OCI-LY7 (cell line): ENCODE results near the gene NSUN7. TPM values are rescaled to one million over a fixed set of nuclear protein-coding genes. Genes with fewer than 3 reads are reported as not detected.

Source experiments
- BruUV-seq: library from RNA; stranded (reverse); fragments of 400-500 nt; replicated peaks from 2 replicates; lab custom pipeline; 2021; lab: Mats Ljungman, UMichigan
- CTCF ChIA-PET: fragments of 300-600 bp; sonication (Branson Sonifier 250); formaldehyde crosslinking; loops from one replicate; lab custom pipeline; 2022; ENCODE audit warnings: antibody characterized with exemption; ENCODE audit not compliant: unreplicated experiment; lab: Charles Lee
- POLR2A ChIA-PET: fragments of 300-600 bp; sonication (Branson Sonifier 250); formaldehyde crosslinking; loops from one replicate; lab custom pipeline; 2022; ENCODE audit warnings: antibody characterized with exemption; lab: Charles Lee
- DNase-seq: peaks from one replicate; pipeline ENCODE4 v3.0.0-alpha.2; 2015; ENCODE audit warnings: low spot score
- H2AFZ ChIP-seq: fragments of 200-600 bp; sonication (generic), shearing (Covaris generic); 2 replicates; pipeline ENCODE4 v1.6.1; 2014; ENCODE audit warnings: mild to moderate bottlenecking, antibody characterized with exemption, low read length, moderate library complexity
- H3K27ac ChIP-seq: fragments of 200-600 bp; sonication (generic); 2 replicates; pipeline ENCODE4 v1.5.1; 2014; ENCODE audit warnings: mixed run types, low read depth, mild to moderate bottlenecking, moderate library complexity, low read length, inconsistent platforms; ENCODE audit not compliant: poor library complexity, severe bottlenecking
- H3K36me3 ChIP-seq: fragments of 200-600 bp; sonication (generic); 2 replicates; pipeline ENCODE4 v1.6.1; 2014; ENCODE audit warnings: mild to moderate bottlenecking, antibody characterized with exemption, low read length, moderate library complexity, mixed read lengths; ENCODE audit not compliant: insufficient read depth
- H3K4me1 ChIP-seq: fragments of 200-600 bp; sonication (generic); 2 replicates; pipeline ENCODE4 v1.5.1; 2014; ENCODE audit warnings: mild to moderate bottlenecking, low read length; ENCODE audit not compliant: insufficient read depth, poor library complexity, severe bottlenecking
- H3K4me2 ChIP-seq: fragments of 200-600 bp; sonication (generic); 2 replicates; pipeline ENCODE4 v1.6.1; 2014; ENCODE audit warnings: mild to moderate bottlenecking, low read length
- H3K4me3 ChIP-seq: fragments of 200-600 bp; sonication (generic); 2 replicates; pipeline ENCODE4 v1.5.1; 2014; ENCODE audit warnings: mild to moderate bottlenecking, low read depth, low read length; ENCODE audit not compliant: poor library complexity, severe bottlenecking
- H3K79me2 ChIP-seq: fragments of 200-600 bp; sonication (generic); 2 replicates; pipeline ENCODE4 v1.6.1; 2016; ENCODE audit warnings: low read depth, mild to moderate bottlenecking, low read length, moderate library complexity, mixed read lengths; ENCODE audit not compliant: insufficient read depth
- H3K9me2 ChIP-seq: fragments of 200-600 bp; sonication (generic); 2 replicates; pipeline ENCODE4 v1.6.1; 2016; ENCODE audit warnings: mild to moderate bottlenecking, low read length, mixed read lengths; ENCODE audit not compliant: insufficient read depth
- H3K9me3 ChIP-seq: fragments of 200-600 bp; sonication (generic); 2 replicates; pipeline ENCODE4 v1.6.1; 2014; ENCODE audit warnings: mild to moderate bottlenecking, mixed run types, low read length, mixed read lengths
- H4K20me1 ChIP-seq: fragments of 200-600 bp; sonication (generic); 2 replicates; pipeline ENCODE4 v1.6.1; 2014; ENCODE audit warnings: mild to moderate bottlenecking, antibody characterized with exemption, low read length, moderate library complexity, mixed read lengths; ENCODE audit not compliant: insufficient read depth
- CTCF ChIP-seq: fragments of 200-600 bp; sonication (generic); conservative IDR thresholded peaks from 2 replicates; pipeline ENCODE4 v1.5.1; 2014; ENCODE audit warnings: mild to moderate bottlenecking, antibody characterized with exemption, low read length, moderate library complexity, mixed read lengths
- EZH2phosphoT487 ChIP-seq: fragments of 200-600 bp; sonication (generic); IDR thresholded peaks from 2 replicates; pipeline ENCODE4 v1.6.1; 2018; ENCODE audit warnings: low read depth, borderline replicate concordance, mild to moderate bottlenecking, mixed run types, antibody characterized with exemption, low read length, moderate library complexity, mixed read lengths
- intact Hi-C: fragments of 100-400 bp; cut with micrococcal nuclease; formaldehyde crosslinking; loops from one replicate; pipeline ENCODE4 v1.10.0; 2022; ENCODE audit not compliant: unreplicated experiment
- total RNA-seq, 2 experiments: library from RNA; depleted of rRNA in 1 of 2; stranded (reverse); fragments of >200 nt in 1 of 2; shearing (Covaris generic) in 1 of 2; gene quantifications; 2 replicates each; pipeline ENCODE4 v1.2.3, GENCODE V29; 2014 to 2022

NSUN7 gene
- total RNA-seq, 2 experiments from 2014 or later: 0.13 TPM; not detected in 1

- Histone ChIP-seq H3K27ac (no peak overlapping the region), H4K20me1 (no peaks in the 10 kb centered on the region), H3K4me3 (no peak overlapping the region), H3K9me2 (no peaks in the 10 kb centered on the region), H3K4me2 (no peak overlapping the region), H3K9me3 (no peaks in the 10 kb centered on the region), H3K79me2 (no peaks in the 10 kb centered on the region), H2AFZ (peak overlapping the region; percentile 99), H3K4me1 (peaks cover 8% of the 10 kb centered on the region), H3K36me3 (no peaks in the 10 kb centered on the region)
- no TSS peak for BruUV-seq
- intact Hi-C loops: loop anchor here (5.0 kb wide), 1 partner anchor 664 kb away; the partner anchor contains the start of gene N4BP2
- DNase-seq: no peak
- CTCF ChIA-PET: no interaction called here
- no peak for TF ChIP-seq CTCF
- no peak for TF ChIP-seq EZH2phosphoT487
- POLR2A ChIA-PET: no interaction called here
Measured at GRCh38 chr4:40721730-40722171, 28.0 kb upstream of the NSUN7 start.

- no TSS peak for BruUV-seq
- CTCF ChIA-PET: no interaction called here
Measured at GRCh38 chr4:40722576-40723161, 27.1 kb upstream of the NSUN7 start.

More at GRCh38 chr4:40722576-40723161, 27.1 kb upstream of the NSUN7 start:
- Histone ChIP-seq H3K4me1 (peaks cover 8% of the 10 kb centered on the region), H3K4me2 (peak overlapping the region; percentile 23; the same call in 1 of the 2 replicates), H3K9me3 (no peaks in the 10 kb centered on the region), H3K4me3 (no peak overlapping the region), H3K9me2 (no peaks in the 10 kb centered on the region), H3K27ac (no peak overlapping the region), H4K20me1 (no peaks in the 10 kb centered on the region), H3K79me2 (no peaks in the 10 kb centered on the region), H2AFZ (peak overlapping the region; percentile 99), H3K36me3 (no peaks in the 10 kb centered on the region)
- intact Hi-C loops: loop anchor here (5.0 kb wide), 1 partner anchor 665 kb away; the partner anchor contains the start of gene N4BP2
- POLR2A ChIA-PET: interaction anchor here (0.5 kb wide), 1 partner anchor 905 kb away, joined by 5 read pairs; no protein-coding TSS in a partner anchor
- peak; percentile 29 for DNase-seq
- TF ChIP-seq EZH2phosphoT487 (no peak), CTCF (no peak)
